Stimulated activated CD4-positive, alpha-beta T cell treated with anti-CD3 and anti-CD28 coated beads, Interleukin-15, amount 100 ng/mL, for 1 hour (primary cell): ENCODE results near the gene DAZAP1.

ENCODE experiments used
- DNase-seq, 2 donors: peaks; one replicate each; pipeline ENCODE4 v3.0.0-alpha.2; 2020; ENCODE audit warnings: low read depth in 1 of 2, low spot score in 1 of 2

Gene DAZAP1

DNA sequence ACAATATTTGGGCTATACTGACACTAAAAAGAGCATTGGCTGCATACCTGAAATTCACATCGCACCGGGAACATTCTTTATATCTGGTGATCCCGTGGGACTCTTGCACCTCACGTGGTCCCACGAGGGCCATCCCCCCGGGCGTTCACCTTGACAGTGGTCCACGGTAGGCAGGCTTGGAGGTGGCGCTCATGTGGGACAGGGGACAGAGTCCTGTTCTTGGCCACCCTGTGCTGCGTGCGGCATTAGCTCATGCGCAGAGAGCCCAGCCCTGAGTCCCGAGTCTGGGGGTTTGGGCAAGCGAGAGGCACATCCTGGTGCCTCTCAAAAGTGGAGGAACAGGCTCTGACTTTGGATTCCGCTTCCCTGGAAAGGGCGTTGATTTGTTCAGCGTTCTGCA, 13.5 kb upstream of the DAZAP1 start:
- DNase-seq, result no peak

DNA sequence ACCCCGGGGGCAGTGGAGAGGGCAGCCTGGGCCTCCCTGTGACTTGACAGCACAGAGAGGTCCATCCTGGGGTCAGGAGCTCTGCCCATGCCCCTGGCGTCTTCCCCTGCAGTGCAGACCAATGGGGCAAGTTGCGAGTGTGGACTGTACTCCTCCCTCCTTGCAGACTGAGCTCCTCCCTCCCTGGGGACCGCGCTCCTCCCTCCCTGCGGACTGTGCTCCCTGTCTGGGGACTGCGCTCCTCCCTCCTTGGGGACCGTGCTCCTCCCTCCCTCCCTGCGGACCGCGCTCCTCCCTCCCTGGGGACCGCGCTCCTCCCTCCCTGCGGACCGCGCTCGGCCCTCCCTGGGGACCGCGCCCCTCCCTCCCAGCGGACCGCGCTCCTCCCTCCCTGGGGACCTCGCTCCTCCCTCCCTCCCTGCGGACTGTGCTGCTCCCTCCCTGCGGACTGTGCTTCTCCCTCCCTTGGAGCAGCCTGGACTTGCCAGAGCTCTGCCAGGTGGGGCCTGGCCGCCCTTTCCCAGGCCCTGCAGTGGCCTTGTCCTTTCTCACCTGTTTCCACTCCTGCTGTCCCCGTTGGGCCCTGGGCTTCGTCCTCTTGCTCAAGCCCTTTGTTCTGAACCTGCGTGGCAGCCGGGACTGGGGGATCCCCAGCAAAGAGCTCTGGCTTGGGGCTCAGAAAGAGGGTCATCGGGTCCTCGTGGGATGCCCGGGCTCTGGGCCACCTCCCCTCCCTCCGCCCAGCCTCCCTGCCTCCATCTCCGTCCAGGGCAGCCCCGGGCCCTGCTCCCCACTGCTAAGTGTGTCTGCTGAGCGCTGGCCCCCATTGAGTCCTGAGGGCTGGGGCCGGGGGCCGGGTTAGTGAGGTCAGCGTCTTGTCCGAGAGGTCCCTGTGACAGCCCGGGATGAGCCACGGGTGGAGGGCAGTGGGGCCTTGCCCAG, 12.9 kb upstream of the DAZAP1 start:
- no peak for DNase-seq

DNA sequence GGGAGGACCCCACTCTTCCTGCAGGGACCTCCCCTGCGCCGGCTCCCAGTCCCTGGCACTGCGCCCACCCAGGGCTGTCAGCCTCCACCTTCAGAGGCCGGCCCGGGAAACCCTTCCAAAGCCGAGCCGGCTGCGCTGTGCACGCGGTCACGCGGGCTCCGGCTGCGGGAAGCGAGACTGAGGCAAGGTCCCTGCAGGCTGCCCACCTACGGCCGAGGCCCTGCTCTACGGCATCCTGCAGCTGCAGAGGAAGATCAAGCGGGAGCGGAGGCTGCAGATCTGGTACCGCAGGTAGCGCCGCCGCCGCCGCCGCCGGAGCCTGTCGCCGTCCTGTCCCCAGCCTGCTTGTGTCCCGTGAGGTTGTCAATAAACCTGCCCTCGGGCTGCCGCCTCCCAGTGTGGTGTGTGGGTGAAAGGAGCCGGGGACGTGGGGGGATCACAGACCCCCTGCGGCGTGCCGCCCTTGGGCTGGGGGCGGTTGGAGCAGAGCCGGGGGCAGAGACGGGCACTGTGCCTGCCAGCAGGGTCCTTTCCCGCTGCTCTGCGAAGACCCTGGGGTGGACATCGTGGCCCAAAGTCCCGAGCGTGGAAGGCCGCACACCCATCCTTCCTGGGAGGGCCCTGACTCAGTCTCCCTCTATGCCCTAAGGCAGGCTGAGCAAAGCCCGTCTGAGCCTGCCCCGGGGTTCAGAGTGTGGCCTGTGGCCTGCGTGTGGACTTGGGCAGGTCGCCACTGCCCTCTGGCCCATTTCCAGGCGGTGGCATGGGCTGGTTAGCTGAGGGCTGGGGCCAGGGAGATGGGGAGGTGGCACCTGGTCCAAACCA, 12.0 kb upstream of the DAZAP1 start:
- DNase-seq, result no peak

DNA sequence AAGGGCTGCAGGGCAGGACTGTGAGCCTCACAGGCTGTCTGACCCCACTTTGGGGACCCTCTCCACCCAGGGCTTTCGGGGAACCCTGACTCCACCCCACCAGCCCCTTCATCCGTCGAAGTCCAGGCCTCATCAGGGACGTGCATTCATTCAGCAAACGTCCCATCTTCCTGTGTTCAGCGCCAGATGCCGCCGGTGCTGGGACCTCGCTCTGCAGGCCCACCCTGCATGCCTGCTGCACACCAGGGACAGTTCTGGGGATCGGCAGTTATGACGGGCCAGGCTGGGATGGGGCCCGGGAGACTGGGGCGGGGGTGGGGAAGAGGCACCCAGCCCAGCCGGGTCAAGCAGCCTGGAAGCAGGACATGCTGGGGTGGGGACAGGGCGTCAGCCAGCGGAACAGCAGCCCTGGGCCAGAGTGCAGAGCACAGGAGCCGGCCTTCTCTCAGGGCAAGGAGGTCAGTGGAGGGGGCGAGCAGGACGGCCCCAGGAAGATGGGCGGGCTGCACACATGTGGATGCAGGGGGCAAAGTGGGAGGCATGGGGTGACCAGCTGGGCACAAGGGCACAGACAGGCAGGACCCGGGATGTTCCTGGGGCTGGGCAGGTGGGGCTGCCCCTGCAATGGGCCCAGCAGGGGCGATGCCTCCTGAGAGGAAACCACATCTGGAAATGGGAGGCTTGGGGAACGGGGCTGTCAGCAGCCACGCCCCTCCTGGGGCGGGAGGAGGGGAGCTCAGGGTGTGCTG, 11.2 kb upstream of the DAZAP1 start:
- DNase-seq, result no peak

DNA sequence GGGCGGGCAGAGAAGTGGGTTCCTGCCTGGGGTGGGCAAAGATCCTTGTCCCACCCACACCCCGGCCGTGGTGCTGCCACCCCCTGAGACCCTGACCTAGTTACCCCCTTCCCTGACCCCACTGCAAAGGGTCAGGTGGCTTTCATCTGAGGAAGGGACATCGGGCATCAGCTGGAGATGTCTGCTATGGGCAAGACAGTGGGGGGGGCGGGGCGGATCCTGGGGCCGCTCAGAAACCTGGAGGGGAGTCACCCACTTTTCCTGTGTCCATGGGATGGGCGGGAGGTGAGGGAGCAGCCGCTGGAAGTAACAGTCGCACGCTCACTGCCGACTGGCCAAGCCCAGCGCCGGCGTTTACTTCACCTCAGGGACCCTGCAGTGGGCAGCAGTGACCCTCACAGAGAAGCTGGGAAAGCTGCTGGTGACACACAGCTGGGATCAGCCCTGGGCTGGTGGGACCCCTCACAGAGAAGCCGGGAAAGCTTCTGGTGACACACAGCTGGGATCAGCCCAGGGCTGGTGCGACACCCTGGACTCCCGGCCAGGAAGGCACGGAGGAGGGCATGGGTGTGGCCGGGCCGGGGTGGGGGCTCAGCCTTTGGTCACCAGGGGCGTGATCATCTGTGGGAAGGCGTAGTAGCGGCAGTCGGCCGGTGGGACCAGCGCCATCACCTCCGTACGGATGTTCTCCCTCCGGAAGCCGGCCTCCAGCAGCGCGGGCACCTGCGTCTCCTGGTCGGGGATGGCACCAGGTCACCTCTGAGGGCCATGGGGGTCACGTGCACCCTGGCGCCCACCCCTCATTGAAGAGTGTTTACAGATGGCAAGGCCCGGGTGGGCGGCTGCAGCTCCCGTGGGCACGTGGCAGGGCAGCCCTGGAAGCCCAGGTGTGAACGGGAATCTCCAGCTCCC, 10.4 kb upstream of the DAZAP1 start:
- no peak for DNase-seq

DNA sequence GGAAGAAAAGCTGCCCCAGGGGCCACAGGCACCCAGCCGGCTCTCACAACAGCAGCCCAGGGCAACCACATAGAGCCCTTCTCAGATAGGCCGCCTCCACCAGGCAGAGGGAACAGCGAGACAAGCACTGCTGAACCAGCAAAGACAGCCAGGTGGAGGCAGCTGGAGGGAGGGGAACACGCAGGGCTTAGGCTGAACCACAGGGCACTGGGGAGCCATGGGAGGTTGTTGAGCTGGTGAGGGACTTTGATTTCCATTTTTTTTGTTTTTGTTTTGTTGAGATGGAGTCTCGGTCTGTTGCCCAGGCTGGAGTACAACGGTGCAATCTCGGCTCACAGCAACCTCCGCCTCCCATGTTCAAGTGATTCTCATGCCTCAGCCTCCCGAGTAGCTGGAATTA, 9.5 kb upstream of the DAZAP1 start:
- no peak for DNase-seq

DNA sequence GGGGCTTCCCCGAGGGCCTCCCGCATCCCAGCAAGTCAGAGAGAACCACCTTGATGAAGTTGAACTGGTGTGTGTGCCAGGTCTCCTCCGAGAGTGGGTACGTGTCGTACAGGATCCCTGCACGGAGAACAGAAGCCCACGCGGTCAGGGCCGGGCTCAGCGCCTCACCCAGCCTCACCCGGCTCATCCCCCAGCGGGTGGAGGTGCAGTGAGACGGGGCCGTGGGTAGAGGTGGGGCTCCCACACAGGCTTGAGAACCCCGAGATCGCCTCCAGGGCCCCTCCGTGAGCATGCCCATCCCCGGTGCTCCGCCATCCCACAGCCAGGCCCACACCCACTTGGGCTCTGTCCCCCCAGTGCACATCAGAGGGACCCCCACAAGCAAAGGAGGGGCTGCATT, 8.3 kb upstream of the DAZAP1 start:
- no peak for DNase-seq

DNA sequence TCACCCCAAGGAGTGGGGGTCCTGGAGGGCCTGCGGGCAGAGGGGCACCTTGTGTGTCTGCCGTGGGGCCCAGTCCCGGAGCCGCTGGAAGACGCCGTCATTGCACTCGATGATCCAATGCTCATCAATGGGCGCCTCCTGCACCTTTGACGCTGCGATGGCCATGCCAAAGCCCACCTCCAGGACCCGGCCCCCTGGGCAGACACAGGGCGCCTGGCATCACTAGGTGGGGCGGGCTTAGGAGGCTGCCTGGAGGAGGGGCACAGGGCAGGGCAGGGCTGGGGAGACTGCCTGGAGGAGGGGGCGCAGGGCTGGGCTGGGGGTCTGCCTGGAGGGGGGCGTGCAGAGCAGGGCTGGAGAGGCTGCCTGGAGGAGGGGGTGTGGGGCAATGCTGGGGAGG, 7.6 kb upstream of the DAZAP1 start:
- no peak for DNase-seq

DNA sequence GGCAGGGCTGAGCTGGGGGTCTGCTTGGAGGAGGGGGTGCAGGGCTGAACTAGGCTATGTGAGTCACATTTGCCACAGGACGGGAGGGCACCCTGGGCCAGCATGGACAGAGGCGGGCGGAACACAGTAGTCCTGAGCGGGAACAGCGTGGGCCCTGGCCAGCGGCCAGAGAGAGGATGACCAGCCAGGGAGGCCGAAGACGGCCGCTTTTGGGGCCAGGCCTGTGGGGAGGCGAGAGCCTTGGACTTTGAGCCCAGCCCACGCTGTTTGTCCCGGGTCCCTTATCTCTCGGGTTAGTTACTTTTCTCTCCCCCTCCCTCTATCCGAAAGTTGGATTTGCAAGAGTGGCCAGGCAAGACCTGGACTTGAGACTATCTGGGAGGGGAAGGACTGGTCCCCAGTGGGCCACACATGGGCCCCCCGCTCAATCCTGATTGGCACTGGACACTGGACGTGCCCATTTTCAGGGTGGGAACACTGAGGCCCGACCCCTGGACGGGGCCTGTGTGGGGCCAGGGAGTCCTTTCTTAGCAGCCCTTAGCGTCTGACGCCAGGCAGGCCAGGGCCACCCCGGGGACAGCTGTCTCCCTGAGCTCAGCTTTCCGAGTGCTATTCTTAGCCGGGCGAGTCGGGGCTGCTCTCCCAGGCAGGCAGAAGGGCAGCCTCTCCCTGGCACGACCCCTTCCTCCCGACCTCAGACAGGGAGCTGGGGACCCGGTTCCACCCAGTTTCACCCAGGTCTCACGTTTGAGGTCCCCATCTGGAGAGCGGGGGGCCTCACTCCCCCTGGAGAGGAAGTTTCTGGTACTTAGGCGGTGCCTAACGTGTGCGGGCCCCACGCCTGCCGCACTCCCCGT, 6.9 kb upstream of the DAZAP1 start:
- no peak for DNase-seq

DNA sequence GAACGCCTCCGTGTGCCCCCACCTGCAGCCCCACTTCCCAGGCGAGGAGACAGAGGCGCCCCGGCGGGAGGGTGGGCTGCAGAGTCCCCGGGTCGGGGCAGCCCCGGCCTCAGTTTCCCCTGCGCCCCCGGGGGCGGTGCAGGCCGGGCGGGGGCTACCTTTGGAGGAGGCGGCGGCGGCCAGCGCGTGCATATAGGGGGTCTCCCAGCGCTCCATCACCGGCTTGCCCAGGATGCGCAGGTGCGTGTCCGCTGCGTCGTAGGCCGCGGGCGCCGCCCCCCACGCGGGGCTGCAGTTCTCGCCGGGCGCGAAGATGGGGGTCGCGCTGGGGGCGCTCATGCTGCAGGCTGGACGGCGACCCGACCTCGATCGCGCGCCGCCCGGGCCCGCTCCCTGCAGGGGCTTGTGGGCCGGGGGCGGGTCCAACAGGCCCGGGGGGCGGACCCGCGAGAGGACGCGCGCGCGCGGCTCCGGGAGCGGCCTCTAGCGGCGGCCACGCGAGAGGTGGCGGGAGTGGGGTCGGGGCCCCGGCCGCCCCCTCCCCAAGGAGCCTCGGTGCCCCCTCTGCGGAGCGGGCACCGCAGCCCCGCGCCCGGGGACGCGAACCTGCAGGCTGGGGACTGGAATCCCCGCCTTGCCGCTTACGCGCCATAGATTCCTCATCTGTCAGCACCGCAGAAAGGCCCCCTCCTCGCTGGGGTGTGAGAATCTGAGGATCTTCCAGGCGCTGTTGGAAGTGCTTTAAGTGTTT, 6.1 kb upstream of the DAZAP1 start, which contains the start of gene GAMT:
Gene GAMT (minus strand): TSS at position 405 of the 751 bp plus-strand sequence. CDS start 66 bp downstream, at position 339.
- peak; percentile 47 for DNase-seq

DNA sequence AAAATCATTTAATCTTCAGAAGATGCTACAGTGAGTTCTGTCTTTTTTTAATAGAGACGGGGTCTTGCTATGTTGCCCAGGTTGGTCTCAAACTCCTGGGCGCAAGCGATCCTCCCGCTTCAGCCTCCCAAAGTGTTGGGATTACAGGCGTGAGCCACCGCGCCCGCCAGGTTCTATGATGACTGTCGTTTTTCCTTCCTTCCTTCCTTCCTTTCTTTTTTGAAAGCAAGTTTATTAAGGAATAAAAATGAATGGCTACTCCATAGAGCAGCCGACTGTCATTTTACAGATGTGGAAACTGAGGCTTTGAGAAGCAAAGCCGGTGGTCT, 5.5 kb upstream of the DAZAP1 start:
- no peak for DNase-seq

DNA sequence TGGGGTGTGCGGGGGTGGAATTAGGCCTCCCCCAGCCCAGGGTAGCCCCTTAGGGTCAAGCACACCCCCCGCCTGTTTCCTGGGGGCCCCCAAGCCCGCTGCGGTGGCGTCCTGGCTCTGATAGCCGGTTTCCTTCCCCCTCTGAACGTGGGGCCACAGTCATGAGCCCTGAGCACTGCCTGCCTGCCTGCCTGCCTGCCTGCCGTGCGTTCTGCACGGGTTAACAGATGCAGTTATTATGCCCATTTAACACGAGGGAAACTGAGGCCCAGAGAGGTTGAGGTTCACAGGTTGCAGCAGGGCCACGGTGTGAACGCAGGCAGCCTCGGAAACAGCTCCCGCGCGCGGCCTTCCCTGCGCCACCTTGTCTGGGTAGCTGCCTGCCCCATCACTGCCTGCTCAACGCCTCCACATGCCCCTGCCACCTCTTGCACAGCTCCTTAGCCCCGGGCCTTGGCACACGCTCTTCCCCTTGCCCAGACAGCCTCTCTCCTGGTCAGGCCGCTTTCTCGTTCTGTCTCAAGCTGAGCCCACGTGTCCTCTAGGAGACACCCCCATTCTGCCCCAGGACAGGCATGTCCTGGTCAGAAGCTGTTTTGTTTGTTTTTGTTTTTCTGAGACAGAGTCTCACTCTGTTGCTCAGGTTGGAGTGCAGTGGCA, 4.8 kb upstream of the DAZAP1 start:
- no peak for DNase-seq

DNA sequence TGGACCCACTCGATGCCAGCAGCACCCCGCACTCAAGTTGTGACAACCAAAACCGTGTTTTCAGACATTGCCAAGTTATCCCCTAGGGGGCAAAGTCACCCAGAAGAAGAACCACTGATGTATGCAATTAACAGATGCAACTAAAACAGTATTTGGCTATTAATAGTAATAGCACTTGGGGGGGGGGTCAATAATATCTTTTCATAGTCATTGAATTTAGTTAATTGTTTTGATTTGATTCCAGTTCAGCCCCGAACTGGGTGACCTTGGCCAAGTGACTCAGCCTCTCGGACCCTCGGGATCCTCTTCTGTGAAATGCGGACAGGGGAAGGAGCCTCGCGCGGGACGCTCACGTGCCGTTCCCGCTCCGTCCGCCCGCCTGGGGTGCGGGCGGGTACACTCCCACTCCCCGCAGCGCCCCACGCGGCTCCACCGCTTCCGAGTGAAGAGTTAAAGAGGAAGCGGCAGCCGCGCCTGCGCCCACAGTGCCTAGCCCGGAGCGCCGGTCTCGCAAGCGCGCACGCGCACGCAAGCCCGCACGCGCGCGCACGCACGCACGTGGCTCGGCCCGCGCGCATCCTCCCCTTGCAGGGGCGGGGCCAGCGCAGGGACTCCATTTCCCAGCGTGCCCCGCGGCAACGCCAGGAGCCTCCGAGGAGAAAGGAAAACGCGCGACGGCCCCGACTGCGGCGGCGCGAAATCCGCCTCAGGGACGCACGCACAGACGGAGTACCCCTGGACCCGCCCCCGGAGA, 435 bp upstream of the DAZAP1 start:
- peak; percentile 99 to 100 for DNase-seq

DNA sequence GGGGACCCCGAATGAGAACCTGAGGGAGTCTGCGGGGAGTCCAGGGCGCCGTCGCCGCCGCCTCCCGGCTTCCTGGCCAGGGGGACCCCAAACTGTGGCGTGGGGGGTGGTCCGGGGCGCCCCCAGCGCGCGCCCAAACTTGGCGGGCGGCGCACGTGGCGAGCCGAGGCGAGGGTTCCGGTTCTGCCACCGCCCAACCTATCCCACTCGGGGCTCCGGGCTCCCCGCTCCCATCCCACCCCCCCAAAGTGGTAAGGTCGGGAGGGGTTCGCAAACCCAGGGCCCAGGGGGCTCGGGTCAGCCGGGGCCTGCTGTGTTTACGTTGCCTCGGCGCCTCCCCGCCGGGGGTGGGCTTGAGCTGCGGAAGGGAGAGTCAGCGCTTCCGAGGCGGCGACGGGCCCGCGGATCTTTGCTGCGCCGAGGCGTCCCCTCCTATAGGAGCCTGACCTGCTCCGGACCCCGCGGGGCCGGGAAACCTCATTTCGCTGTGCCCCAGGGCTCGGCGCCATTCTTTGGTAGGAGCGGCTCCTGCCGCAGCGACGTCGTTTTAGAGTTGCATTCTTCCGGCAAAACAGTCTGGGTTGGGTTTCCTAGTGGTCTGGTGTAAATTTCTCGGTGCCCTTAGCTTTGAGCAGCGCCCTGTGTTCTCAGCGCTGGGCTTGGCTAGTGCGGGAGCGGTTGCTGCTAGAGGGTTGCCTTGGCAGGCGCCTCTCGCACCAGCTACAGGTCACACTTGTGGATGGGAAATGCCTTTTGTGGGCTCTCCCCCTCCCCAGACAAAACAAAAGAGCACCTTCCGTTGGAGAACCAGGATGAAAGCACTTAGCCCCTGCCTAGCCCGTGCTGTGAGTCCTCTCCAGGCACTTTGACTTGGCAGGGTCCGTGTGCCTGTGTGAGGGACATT, 1.2 kb downstream of the DAZAP1 start:
- DNase-seq, result peak; percentile 27 to 49

DNA sequence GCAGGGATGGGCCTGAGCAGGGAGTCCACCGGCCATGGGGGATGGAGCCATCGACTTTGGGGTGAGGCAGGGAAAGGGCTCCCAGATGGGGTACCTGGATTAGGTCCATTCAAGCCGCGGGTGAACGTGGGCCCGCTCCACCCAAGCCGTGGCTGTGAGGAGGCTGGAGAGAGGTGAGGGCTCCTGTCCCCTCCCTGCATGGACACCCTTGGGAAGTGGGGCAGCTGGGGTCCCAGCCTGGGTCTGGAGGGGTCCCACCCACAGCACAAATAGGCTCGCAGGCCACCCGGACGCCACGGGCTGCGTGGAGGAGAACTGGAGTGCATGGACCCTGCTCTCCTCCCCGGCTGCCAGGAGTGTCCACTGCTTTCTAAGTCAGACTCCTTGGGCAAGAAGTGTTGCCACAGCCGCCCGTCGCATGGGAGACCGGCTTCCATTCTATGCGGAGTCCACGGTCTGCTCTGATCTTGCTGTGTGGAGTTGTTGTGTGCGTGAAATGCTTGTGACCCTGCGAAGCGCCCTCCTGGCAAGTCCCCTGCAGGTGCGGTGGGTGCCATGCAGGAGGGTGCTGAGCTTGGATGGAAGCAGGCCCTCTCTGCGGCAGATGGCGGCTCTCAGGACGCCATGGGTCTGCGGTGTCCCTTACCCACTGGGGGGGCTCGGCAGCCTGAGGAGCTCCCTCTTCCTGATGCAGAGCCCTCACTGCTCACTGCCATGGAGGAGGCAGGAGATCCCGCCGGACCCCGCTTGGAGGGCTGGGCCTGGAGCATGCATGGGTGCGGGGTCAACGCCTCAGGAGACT, 2.0 kb downstream of the DAZAP1 start:
- DNase-seq, result no peak
